A673 (cell line): ENCODE data around the gene RHBG.
"Not testable (repeated sequence)": the region's sequence is repeated elsewhere in the genome, so short reads cannot be mapped to it uniquely, and the experiment has no call there.

ENCODE experiments used
- EZH2 ChIP-seq: fragments of 200-600 bp; sonication (generic); IDR thresholded peaks from 2 replicates; pipeline ENCODE4 v1.6.1; 2017; ENCODE audit warnings: borderline replicate concordance, low read depth, mild to moderate bottlenecking, mixed read lengths, antibody characterized with exemption, low read length; ENCODE audit not compliant: poor library complexity, severe bottlenecking
- TF ChIP-seq, protein P1 (sequence below): fragments of 300-800, 200-600 bp; sonication (generic); conservative IDR thresholded peaks from 2 replicates; pipeline ENCODE4 v1.5.1; 2017; ENCODE audit warnings: low read depth, mild to moderate bottlenecking, antibody characterized with exemption, low read length, moderate library complexity, mixed read lengths

DNA sequence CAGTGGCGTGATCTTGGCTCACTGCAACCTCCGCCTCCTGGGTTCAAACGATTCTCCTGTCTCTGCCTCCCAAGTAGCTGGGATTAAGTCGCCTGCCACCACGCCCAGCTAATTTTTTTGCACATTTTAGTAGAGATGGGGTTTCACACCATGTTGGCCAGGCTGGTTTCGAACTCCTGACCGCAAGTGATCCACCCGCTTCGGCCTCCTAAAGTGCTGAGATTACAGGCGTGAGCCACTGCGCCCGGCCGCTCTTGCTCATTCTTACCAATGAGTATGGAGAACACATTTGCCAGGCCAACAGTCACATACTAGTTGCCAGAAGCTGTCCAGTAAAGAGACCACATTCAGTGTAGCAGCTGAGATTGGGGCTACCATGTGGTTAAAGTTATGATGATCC, 16.5 kb upstream of the RHBG start:
- TF ChIP-seq, protein P1, sequence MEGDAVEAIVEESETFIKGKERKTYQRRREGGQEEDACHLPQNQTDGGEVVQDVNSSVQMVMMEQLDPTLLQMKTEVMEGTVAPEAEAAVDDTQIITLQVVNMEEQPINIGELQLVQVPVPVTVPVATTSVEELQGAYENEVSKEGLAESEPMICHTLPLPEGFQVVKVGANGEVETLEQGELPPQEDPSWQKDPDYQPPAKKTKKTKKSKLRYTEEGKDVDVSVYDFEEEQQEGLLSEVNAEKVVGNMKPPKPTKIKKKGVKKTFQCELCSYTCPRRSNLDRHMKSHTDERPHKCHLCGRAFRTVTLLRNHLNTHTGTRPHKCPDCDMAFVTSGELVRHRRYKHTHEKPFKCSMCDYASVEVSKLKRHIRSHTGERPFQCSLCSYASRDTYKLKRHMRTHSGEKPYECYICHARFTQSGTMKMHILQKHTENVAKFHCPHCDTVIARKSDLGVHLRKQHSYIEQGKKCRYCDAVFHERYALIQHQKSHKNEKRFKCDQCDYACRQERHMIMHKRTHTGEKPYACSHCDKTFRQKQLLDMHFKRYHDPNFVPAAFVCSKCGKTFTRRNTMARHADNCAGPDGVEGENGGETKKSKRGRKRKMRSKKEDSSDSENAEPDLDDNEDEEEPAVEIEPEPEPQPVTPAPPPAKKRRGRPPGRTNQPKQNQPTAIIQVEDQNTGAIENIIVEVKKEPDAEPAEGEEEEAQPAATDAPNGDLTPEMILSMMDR, result not testable (repeated sequence)
- not testable (repeated sequence) for TF ChIP-seq EZH2
